MV-4-11 (cell line): ENCODE data around the gene EEF1A2.

Experiments
- DNase-seq: peaks from one replicate; lab custom pipeline; 2025; lab: John Stamatoyannopoulos, UW

Gene EEF1A2

GRCh38 chr20:63498960-63499337, at the start of gene EEF1A2:
EEF1A2 (minus strand) TSS chr20:63499083; CDS start chr20:63497763, 1,320 bp downstream.
- peak; percentile 36 for DNase-seq

GRCh38 chr20:63548542-63548941, 49.7 kb upstream of the EEF1A2 start:
- no peak for DNase-seq

GRCh38 chr20:63547725-63548480, 49.0 kb upstream of the EEF1A2 start, which contains the start of gene SRMS:
SRMS (minus strand) TSS chr20:63547749; CDS start chr20:63547463, 286 bp downstream.
- no peak for DNase-seq

GRCh38 chr20:63546956-63547724, 48.3 kb upstream of the EEF1A2 start:
- DNase-seq: no peak

GRCh38 chr20:63546256-63546955, 47.5 kb upstream of the EEF1A2 start:
- DNase-seq: no peak

- DNase-seq: no peak
These were observed 46.9 kb upstream of the EEF1A2 start for GRCh38 chr20:63545814-63546213.

GRCh38 chr20:63544958-63545516, 46.2 kb upstream of the EEF1A2 start:
- DNase-seq: no peak

- DNase-seq: no peak
These were observed 45.5 kb upstream of the EEF1A2 start for GRCh38 chr20:63544241-63544957.

GRCh38 chr20:63543733-63544132, 44.9 kb upstream of the EEF1A2 start:
- DNase-seq: no peak

- DNase-seq: no peak
These were observed 44.2 kb upstream of the EEF1A2 start for GRCh38 chr20:63543131-63543530.

- no peak for DNase-seq
These were observed 43.8 kb upstream of the EEF1A2 start for GRCh38 chr20:63542696-63543095.

GRCh38 chr20:63542031-63542559, 43.2 kb upstream of the EEF1A2 start:
- DNase-seq: no peak

GRCh38 chr20:63541371-63541770, 42.5 kb upstream of the EEF1A2 start:
- no peak for DNase-seq

GRCh38 chr20:63540417-63541186, 41.7 kb upstream of the EEF1A2 start:
- no peak for DNase-seq

- no peak for DNase-seq
These were observed 40.8 kb upstream of the EEF1A2 start for GRCh38 chr20:63539441-63540370.

GRCh38 chr20:63539092-63539430, 40.2 kb upstream of the EEF1A2 start:
- DNase-seq: no peak

- no peak for DNase-seq
These were observed 39.6 kb upstream of the EEF1A2 start for GRCh38 chr20:63538204-63539091.

- peak; percentile 97 for DNase-seq
These were observed 38.8 kb upstream of the EEF1A2 start for GRCh38 chr20:63537525-63538203.
